Osteocyte (in vitro differentiated cells): Measurements from ENCODE around the gene ZNF69. TPM values are rescaled to one million over a fixed set of nuclear protein-coding genes. Genes with fewer than 3 reads are reported as not detected.
"Not testable (repeated sequence)": the region's sequence is repeated elsewhere in the genome, so short reads cannot be mapped to it uniquely, and the experiment has no call there.

Experiments
- DNase-seq: peaks from one replicate; pipeline ENCODE4 v3.0.0; 2021; ENCODE audit warnings: mixed read lengths; ENCODE audit not compliant: unreplicated experiment; ENCODE audit errors: extremely low spot score
- H3K27ac Mint-ChIP-seq: one replicate; pipeline ENCODE4 v1.8.0; 2021; ENCODE audit warnings: mild to moderate bottlenecking, mixed read lengths; ENCODE audit not compliant: unreplicated experiment
- H3K27me3 Mint-ChIP-seq: one replicate; pipeline ENCODE4 v1.8.0; 2021; ENCODE audit warnings: mixed read lengths; ENCODE audit not compliant: unreplicated experiment
- H3K36me3 Mint-ChIP-seq: one replicate; pipeline ENCODE4 v1.8.0; 2021; ENCODE audit warnings: mixed read lengths; ENCODE audit not compliant: unreplicated experiment
- H3K4me1 Mint-ChIP-seq: one replicate; pipeline ENCODE4 v1.8.0; 2021; ENCODE audit warnings: mixed read lengths; ENCODE audit not compliant: unreplicated experiment
- H3K4me3 Mint-ChIP-seq: one replicate; pipeline ENCODE4 v1.8.0; 2021; ENCODE audit warnings: mild to moderate bottlenecking, moderate library complexity, mixed read lengths; ENCODE audit not compliant: unreplicated experiment
- H3K9me3 Mint-ChIP-seq: one replicate; pipeline ENCODE4 v1.8.0; 2021; ENCODE audit warnings: mixed read lengths; ENCODE audit not compliant: unreplicated experiment
- CTCF ChIP-seq: fragments of 200-600 bp; sonication (generic); IDR thresholded peaks from 2 replicates; pipeline ENCODE4 v1.5.0; 2021; ENCODE audit warnings: antibody characterized with exemption, mild to moderate bottlenecking, moderate library complexity
- total RNA-seq: library from RNA; stranded (reverse); gene quantifications from 2 replicates; pipeline ENCODE4 v1.2.1, GENCODE V29; 2021

The ZNF69 gene
- total RNA-seq, 1 donor from 2014 or later: 11.9 TPM

DNA sequence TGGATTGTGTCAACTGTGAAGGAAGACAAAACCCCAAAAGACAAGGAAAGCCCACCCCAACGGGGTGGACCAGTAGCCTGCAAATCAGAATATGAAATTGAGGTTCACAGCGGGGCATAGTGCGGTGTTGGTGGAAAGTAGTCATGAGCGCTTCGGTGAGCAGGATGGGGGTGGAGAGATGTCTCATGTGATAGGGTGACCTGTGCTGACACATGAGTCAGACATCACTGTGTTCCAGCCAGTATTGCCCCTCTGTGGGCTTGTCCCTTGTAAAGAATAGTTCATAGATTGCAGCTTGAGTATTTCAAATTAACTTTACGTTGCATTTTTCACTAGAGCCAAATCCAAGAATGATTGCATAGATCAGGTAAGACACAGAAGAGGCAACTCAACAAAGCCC is 7.3 kb downstream of the ZNF69 start:
- no peak overlapping the region for H3K4me3 Mint-ChIP-seq
- peaks cover 33% of the 10 kb centered on the region for H3K9me3 Mint-ChIP-seq
- H3K4me1 Mint-ChIP-seq: peaks cover 3% of the 10 kb centered on the region
- H3K27me3 Mint-ChIP-seq: no peaks in the 10 kb centered on the region
- peaks cover 52% of the 10 kb centered on the region for H3K36me3 Mint-ChIP-seq
- no peak overlapping the region for H3K27ac Mint-ChIP-seq
- TF ChIP-seq CTCF: no peak
- DNase-seq: no peak

GRCh38 chr19:11902228-11902627 is 14.6 kb downstream of the ZNF69 start:
- Mint-ChIP-seq H3K9me3 (peaks cover 36% of the 10 kb centered on the region), H3K27ac (no peak overlapping the region), H3K36me3 (peaks cover 71% of the 10 kb centered on the region), H3K27me3 (no peaks in the 10 kb centered on the region), H3K4me3 (no peak overlapping the region), H3K4me1 (no peaks in the 10 kb centered on the region)
- no peak for DNase-seq
- TF ChIP-seq CTCF: no peak

DNA sequence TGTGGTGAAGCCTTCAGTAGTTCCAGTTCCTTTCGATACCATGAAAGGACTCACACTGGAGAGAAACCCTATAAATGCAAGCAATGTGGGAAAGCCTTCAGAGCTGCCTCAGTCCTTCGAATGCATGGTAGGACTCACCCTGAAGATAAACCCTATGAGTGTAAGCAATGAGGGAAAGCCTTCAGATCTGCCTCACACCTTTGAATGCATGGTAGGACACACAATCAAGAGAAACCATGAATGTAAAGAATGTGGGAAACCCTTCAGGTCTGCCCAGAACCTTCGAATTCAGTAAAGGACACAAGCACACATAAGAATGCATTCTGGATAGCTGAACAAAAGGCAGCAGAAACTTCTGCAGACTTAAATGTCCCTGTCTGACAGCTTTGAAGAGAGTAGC is 18.3 kb downstream of the ZNF69 start:
- Mint-ChIP-seq H3K9me3 (peaks cover 30% of the 10 kb centered on the region), H3K27ac (no peak overlapping the region), H3K4me1 (no peaks in the 10 kb centered on the region), H3K4me3 (no peak overlapping the region), H3K27me3 (no peaks in the 10 kb centered on the region), H3K36me3 (peaks cover 74% of the 10 kb centered on the region)
- no peak for DNase-seq
- no peak for TF ChIP-seq CTCF

- not testable (repeated sequence) for H3K4me1 Mint-ChIP-seq, H3K27me3 Mint-ChIP-seq, DNase-seq, H3K4me3 Mint-ChIP-seq, H3K27ac Mint-ChIP-seq
- H3K9me3 Mint-ChIP-seq: peaks cover 22% of the 10 kb centered on the region
- H3K36me3 Mint-ChIP-seq: peaks cover 53% of the 10 kb centered on the region
Observed at GRCh38 chr19:11911937-11912336, 24.4 kb downstream of the ZNF69 start.

DNA sequence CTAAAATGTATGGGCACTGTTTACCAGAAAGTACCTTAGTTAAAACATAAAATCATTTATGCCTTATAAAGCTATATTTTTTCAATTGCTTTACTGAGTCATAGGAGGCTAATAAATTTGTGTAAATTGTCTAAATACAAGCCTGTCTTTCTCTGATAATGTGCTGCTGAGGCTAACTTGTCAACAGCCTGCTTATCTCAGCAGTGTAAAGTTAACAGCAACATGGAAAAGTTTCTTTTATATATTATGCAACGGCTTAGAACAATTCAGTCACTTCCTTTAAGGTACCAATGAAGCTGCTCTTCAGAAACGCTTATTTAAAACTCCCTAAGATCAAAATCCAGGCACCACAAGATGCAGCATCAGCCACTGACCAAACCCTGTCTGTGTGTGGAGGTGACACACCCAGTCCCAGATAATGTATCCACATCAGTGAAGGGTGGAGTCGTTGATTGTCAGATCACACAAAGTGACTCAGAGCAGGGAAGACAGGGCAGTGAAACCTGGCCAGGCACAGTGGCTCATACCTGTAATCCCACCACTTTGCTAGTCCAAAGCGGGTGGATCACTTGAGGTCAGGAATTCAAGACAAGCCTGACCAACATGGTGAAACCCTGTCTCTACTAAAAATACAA is 27.0 kb downstream of the ZNF69 start:
- H3K27me3 Mint-ChIP-seq, DNase-seq, H3K4me3 Mint-ChIP-seq, H3K27ac Mint-ChIP-seq, H3K4me1 Mint-ChIP-seq: not testable (repeated sequence)
- Mint-ChIP-seq H3K9me3 (peaks cover 22% of the 10 kb centered on the region), H3K36me3 (peaks cover 35% of the 10 kb centered on the region)

DNA sequence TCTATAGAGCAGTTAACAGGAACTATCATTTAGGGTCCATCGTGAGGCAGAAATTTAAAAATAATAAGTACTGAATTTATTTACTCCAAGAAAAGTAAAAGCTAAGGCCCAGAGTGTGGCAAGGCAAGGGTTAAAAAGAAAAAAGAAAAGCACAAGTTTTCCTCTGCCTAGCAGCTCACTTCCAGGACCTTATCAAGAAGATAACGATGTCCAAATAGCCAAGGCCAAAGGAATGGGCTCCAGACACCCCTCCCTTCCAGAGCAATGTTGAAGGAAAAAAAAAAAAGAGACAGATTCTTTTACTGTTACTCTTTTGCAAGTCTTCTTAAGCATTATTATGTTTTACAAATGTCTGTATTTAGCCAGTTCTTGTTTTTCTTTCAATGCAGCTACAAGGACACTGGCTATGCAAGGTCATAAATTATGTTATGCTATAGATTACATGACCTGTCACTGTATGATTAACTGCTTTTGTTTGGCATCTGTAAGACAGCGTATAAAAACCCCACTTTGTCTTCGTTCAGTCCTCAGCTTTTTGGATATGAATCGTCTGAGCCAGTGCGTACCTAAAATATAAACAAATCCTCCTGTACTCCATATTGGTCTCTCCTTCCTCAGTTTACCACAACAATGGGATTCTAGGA is 34.4 kb downstream of the ZNF69 start:
- no peak for TF ChIP-seq CTCF
- DNase-seq: no peak
- no peak overlapping the region for H3K27ac Mint-ChIP-seq

More for the DNA sequence above, 34.4 kb downstream of the ZNF69 start:
- Mint-ChIP-seq H3K4me1 (peaks cover 27% of the 10 kb centered on the region), H3K36me3 (peaks cover 5% of the 10 kb centered on the region), H3K27me3 (no peaks in the 10 kb centered on the region), H3K9me3 (peaks cover 10% of the 10 kb centered on the region), H3K4me3 (no peak overlapping the region)
